Keratinocyte (primary cell): ENCODE results near the gene CXCL8.

Experiments
- EZH2 ChIP-seq: IDR thresholded peaks from one replicate; pipeline ENCODE4 v1.6.1; 2012; ENCODE audit warnings: inconsistent platforms, mild to moderate bottlenecking, low read length, moderate library complexity
- TF ChIP-seq, protein P1 (sequence below), 3 experiments: IDR thresholded peaks in 1 of 3; conservative IDR thresholded peaks in 1 of 3; optimal IDR thresholded peaks in 1 of 3; 2 replicates in 2 of 3; 3 replicates in 1 of 3; pipeline versions ENCODE3 to v1.5.1; 2011; ENCODE audit warnings: low read length in 3 of 3, mild to moderate bottlenecking in 3 of 3, moderate library complexity in 2 of 3, control low read depth in 1 of 3, inconsistent platforms in 1 of 3; ENCODE audit not compliant: insufficient read depth in 2 of 3; ENCODE audit errors: extremely low read depth in 1 of 3

DNA sequence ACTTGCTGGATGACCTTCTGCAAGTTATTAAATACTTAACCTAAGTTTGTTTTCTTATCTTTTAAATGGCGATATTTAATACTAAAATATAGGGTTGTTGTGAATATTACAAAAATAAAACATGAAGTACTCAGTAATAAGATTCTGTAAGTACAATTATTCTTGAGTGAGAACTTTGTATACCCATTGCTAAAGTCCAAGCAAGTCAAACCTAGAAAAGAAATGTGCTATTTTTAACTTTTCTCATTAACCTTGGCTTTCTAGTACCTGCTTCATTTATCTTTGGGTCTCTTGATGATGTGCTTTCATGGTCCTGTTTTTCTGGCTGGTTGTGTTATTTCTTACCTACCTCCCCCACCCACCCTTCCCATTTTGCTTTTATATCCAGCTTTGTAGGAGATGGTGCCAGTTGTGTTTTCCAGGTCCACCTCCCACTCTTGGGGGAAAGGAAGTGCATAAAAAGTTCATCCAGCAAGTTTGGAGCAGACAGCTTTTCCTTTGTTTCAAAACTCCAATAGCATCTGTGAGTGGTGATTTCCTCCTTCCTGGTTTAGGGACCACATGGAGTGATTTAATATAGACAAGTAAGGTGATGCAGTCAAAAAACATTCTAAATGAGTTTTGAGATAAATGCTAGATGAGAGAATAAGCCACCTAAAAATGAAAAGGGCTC, 7.5 kb upstream of the CXCL8 start:
- TF ChIP-seq, protein P1, sequence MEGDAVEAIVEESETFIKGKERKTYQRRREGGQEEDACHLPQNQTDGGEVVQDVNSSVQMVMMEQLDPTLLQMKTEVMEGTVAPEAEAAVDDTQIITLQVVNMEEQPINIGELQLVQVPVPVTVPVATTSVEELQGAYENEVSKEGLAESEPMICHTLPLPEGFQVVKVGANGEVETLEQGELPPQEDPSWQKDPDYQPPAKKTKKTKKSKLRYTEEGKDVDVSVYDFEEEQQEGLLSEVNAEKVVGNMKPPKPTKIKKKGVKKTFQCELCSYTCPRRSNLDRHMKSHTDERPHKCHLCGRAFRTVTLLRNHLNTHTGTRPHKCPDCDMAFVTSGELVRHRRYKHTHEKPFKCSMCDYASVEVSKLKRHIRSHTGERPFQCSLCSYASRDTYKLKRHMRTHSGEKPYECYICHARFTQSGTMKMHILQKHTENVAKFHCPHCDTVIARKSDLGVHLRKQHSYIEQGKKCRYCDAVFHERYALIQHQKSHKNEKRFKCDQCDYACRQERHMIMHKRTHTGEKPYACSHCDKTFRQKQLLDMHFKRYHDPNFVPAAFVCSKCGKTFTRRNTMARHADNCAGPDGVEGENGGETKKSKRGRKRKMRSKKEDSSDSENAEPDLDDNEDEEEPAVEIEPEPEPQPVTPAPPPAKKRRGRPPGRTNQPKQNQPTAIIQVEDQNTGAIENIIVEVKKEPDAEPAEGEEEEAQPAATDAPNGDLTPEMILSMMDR (optimal IDR thresholded peaks at IDR 0.05 in 1 of 3, IDR thresholded peaks at IDR 0.05 in 1 of 3, conservative IDR thresholded peaks at IDR 0.05 in 1 of 3; ENCODE audit: extremely low read depth in 1 of 3, insufficient read depth in 2 of 3, low read length in 3 of 3), result no peak
- TF ChIP-seq EZH2, result no peak
